Body of pancreas (tissue), 4 donors: ENCODE data around the gene DBN1. TPM values are rescaled to one million over a fixed set of nuclear protein-coding genes. Genes with fewer than 3 reads are reported as not detected.

Experiments used
- ATAC-seq: fragments of 150-250 bp; one replicate; pipeline ENCODE4 v1.9.1; 2016
- DNase-seq, 4 donors: peaks; one replicate each; pipeline ENCODE4 v3.0.0-alpha.2; 2019
- H3K27ac ChIP-seq, 4 donors: fragments of 200-600 bp; sonication (generic); 1 replicate in 3 of 4; 2 replicates in 1 of 4; pipeline versions ENCODE4 v1.5.1 to v1.6.1; 2016 to 2019; ENCODE audit warnings: mild to moderate bottlenecking in 1 of 4, mixed read lengths in 1 of 4, moderate library complexity in 1 of 4
- H3K27me3 ChIP-seq, 2 donors: fragments of 200-600 bp; sonication (generic); one replicate each; pipeline ENCODE4 v1.6.0; 2016; ENCODE audit warnings: mild to moderate bottlenecking in 1 of 2
- H3K36me3 ChIP-seq, 2 donors: fragments of 200-600 bp; sonication (generic); replicated peaks in 1 of 2; 2 replicates each; pipeline ENCODE4 v1.5.1; 2016; ENCODE audit warnings: low read depth in 2 of 2; ENCODE audit not compliant: insufficient read depth in 1 of 2
- H3K4me1 ChIP-seq: fragments of 200-600 bp; sonication (generic); one replicate; pipeline ENCODE4 v1.6.0; 2016
- H3K4me3 ChIP-seq, 2 donors: fragments of 200-600 bp; sonication (generic); 1 replicate in 1 of 2; 2 replicates in 1 of 2; pipeline ENCODE4 v1.5.1; 2016 to 2019
- H3K9me3 ChIP-seq, 3 donors: fragments of 200-600 bp; sonication (generic); 1 replicate in 2 of 3; 2 replicates in 1 of 3; pipeline ENCODE4 v1.5.1; 2016
- POLR2A ChIP-seq, 3 donors: fragments of 450-650 bp; IDR thresholded peaks; one replicate each; pipeline ENCODE4 v1.6.1; 2016; ENCODE audit warnings: antibody characterized with exemption in 3 of 3, mild to moderate bottlenecking in 2 of 3
- WGBS, 2 donors: methylation state at CpG; one replicate each; pipeline ENCODE4 v1.1.5; 2017; 5-methylcytosine and 5-hydroxymethylcytosine counted together
- intact Hi-C: fragments of 100-400 bp; cut with DNase I; formaldehyde crosslinking; loops from one replicate; pipeline ENCODE4 v1.15.1; 2023
- total RNA-seq, 2 donors: library from RNA; depleted of rRNA; stranded (reverse); fragments of >200 nt; gene quantifications; one replicate each; pipeline ENCODE4 v1.1.0, GENCODE V29; 2016
- TF ChIP-seq, protein P1 (sequence below), 7 experiments: fragments of 450-650 bp in 4 of 7; fragments of 200-600 bp in 3 of 7; sonication (generic) in 3 of 7; IDR thresholded peaks; one replicate each; pipeline ENCODE4 v1.5.1; 2016 to 2019; ENCODE audit warnings: antibody characterized with exemption in 7 of 7

The DBN1 gene
- total RNA-seq, 2 donors from 2014 or later: 28.0 to 29.0 TPM

DNA sequence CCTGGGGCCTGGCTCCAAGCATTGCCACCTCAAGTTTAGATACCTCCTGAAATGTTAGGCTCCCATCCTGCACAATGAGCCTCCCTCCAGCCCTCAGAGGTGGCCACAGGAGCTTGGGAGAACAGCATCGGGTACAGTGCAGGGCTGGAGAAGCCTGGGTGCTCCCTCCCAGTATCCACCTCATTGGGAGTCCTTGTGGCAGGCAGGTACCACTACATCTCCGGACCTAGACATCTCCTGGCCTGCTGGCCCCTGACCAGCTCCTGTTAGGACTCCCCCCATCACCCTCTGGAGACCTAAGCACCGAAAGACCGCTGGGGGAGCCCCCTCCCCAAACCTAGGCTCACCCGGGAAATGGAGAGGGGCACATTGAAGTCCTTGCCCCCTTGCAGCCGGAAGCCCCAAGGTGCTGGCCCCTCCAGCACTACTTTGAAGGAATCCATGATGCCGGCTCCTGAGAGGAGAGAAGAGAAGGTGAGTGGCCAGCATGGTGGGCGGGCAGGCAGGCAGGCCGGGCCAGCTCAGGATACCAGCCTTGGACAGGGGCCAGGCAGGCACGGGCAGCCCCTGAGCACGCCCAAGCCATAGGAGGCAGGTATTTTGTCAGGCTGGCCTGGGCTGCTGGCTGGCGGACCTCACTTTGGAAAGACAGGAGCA lies 22.8 kb upstream of the DBN1 start:
- peaks cover 34% of the 10 kb centered on the region for H3K4me1 ChIP-seq
- DNase-seq (peak in 2 of 4 donors; percentile 46 to 56), ATAC-seq (no peak)
- 19 to 35% methylated on average over 3 to 11 of the region's 12 CpGs for WGBS, 2 donors
- intact Hi-C loops: no loop called here
- H3K9me3 ChIP-seq: no peaks in the 10 kb centered on the region
- no peaks in the 10 kb centered on the region for H3K27me3 ChIP-seq
- no peak overlapping the region for H3K4me3 ChIP-seq
- TF ChIP-seq POLR2A (IDR thresholded peaks at IDR 0.05): no peak
- TF ChIP-seq, protein P1, sequence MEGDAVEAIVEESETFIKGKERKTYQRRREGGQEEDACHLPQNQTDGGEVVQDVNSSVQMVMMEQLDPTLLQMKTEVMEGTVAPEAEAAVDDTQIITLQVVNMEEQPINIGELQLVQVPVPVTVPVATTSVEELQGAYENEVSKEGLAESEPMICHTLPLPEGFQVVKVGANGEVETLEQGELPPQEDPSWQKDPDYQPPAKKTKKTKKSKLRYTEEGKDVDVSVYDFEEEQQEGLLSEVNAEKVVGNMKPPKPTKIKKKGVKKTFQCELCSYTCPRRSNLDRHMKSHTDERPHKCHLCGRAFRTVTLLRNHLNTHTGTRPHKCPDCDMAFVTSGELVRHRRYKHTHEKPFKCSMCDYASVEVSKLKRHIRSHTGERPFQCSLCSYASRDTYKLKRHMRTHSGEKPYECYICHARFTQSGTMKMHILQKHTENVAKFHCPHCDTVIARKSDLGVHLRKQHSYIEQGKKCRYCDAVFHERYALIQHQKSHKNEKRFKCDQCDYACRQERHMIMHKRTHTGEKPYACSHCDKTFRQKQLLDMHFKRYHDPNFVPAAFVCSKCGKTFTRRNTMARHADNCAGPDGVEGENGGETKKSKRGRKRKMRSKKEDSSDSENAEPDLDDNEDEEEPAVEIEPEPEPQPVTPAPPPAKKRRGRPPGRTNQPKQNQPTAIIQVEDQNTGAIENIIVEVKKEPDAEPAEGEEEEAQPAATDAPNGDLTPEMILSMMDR (IDR thresholded peaks at IDR 0.05): peak in 4 of 7 experiments; percentile 13 to 25 (median 18)
- no peaks in the 10 kb centered on the region for H3K36me3 ChIP-seq
- peak overlapping the region in 2 of 4 donors; percentile 31 to 41 for H3K27ac ChIP-seq

GRCh38 chr5:177495243-177496060 lies 22.0 kb upstream of the DBN1 start:
- H3K27me3 ChIP-seq: no peaks in the 10 kb centered on the region
- intact Hi-C loops: no loop called here
- H3K4me3 ChIP-seq: no peak overlapping the region
- TF ChIP-seq POLR2A (IDR thresholded peaks at IDR 0.05): no peak
- TF ChIP-seq, protein P1 (IDR thresholded peaks at IDR 0.05): no peak
- H3K4me1 ChIP-seq: peaks cover 34% of the 10 kb centered on the region
- H3K36me3 ChIP-seq: no peaks in the 10 kb centered on the region
- no peak for ATAC-seq
- peak in 1 of 4 donors; percentile 44 for DNase-seq
- peak overlapping the region in 2 of 4 donors; percentile 20 to 36 for H3K27ac ChIP-seq
- 80 to 87% methylated on average over 10 to 12 of the region's 14 CpGs for WGBS, 2 donors
- H3K9me3 ChIP-seq: no peaks in the 10 kb centered on the region

DNA sequence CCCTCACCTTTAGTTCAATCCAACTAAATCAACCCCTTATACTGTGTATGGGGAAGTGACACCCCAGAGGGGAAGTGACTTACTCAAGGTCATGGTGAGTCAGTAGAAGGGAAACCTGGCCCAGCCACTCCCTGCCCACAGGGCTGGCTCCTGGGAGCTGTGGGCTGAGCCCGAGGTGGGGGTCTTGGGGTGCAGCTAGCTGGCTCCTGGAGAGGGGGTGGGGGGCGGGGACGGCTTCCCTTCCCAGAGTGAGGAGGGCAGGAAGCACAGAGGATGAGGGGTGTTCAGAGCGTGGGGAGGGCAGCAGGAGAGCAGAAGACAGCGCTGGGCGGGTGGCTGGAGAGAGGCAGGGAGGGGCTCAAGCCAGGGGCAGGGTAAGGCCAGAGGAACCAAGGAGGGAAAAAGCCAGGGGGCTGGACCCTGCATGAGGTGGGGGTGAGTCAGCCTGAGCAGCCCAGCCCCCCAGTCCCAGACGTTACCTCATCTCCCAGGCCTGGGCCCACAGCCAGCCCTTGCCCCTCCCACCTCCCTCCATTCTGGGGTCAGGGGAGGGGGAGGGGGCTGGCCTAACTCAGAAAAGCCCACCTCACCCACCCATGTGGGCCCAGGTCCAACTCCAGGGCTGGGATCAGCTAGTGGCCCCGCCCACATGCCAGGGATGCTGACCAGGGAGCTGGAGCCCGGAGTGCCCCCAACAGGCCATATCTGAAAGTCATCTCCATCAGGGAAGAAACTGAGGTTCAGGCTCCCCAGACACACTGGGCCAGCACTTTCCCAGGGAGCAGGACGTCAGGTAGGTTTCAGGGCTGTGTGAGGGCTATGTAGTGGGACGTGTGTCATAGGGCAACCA lies 21.1 kb upstream of the DBN1 start:
- H3K4me3 ChIP-seq: no peak overlapping the region
- WGBS, 2 donors: 61 to 75% methylated on average over 4 to 10 of the region's 11 CpGs
- no peak for ATAC-seq

GRCh38 chr5:177493795-177494345 lies 20.4 kb upstream of the DBN1 start:
- TF ChIP-seq, protein P1 (IDR thresholded peaks at IDR 0.05): no peak
- no peak for TF ChIP-seq POLR2A (IDR thresholded peaks at IDR 0.05)
- no peaks in the 10 kb centered on the region for H3K27me3 ChIP-seq
- intact Hi-C loops: no loop called here
- H3K4me1 ChIP-seq: peaks cover 34% of the 10 kb centered on the region
- DNase-seq (no peak), ATAC-seq (no peak)
- no peaks in the 10 kb centered on the region for H3K9me3 ChIP-seq
- no peaks in the 10 kb centered on the region for H3K36me3 ChIP-seq
- 87 to 90% methylated on average over 5 of the region's 5 CpGs for WGBS, 2 donors
- no peak overlapping the region for H3K4me3 ChIP-seq
- H3K27ac ChIP-seq: no peak overlapping the region

More for the DNA sequence above, 21.1 kb upstream of the DBN1 start:
- H3K27me3 ChIP-seq: no peaks in the 10 kb centered on the region
- no peaks in the 10 kb centered on the region for H3K36me3 ChIP-seq
- no peaks in the 10 kb centered on the region for H3K9me3 ChIP-seq
- intact Hi-C loops: no loop called here
- TF ChIP-seq, protein P1 (IDR thresholded peaks at IDR 0.05): no peak
- no peak for TF ChIP-seq POLR2A (IDR thresholded peaks at IDR 0.05)
- H3K27ac ChIP-seq: peak overlapping the region in 2 of 4 donors; percentile 20 to 36
- peak in 3 of 4 donors; percentile 33 to 55 (median 48) for DNase-seq
- H3K4me1 ChIP-seq: peaks cover 34% of the 10 kb centered on the region
